ENCODE measurements around the gene LAMA1. TPM values are rescaled to one million over a fixed set of nuclear protein-coding genes. Genes with fewer than 3 reads are reported as not detected.

Gene LAMA1
- total RNA-seq, 1 experiment from 2014 or later = 28.8 TPM

- H3K79me1 ChIP-seq (ENCODE audit: insufficient read depth, low read depth, low read length, poor library complexity, severe bottlenecking) = no peaks in the 10 kb centered on the region
- Mint-ChIP-seq H3K36me3 (ENCODE audit: insufficient read depth in 1 of 3, low read depth in 3 of 3) (no peaks in the 10 kb centered on the region; a peak in 1 of 7 replicates), H3K27me3 (ENCODE audit: low read depth) (peaks cover 14% of the 10 kb centered on the region), H3K4me1 (peaks cover 8 to 10% of the 10 kb centered on the region in 2 experiments), H3K9me3 (no peaks in the 10 kb centered on the region), H3K27ac (no peak overlapping the region), H3K4me3 (no peak overlapping the region)
- DNase-seq = no peak
- no peaks in the 10 kb centered on the region for H3K9me3 ChIP-seq (ENCODE audit: control insufficient read depth, low read depth, low read length)
- no peak overlapping the region for H4K8ac ChIP-seq (replicated peaks; ENCODE audit: insufficient read length, low read depth, low read length)
- H4K5ac ChIP-seq (ENCODE audit: insufficient read length, low read depth, low read length) = no peak overlapping the region
- H4K91ac ChIP-seq (ENCODE audit: insufficient read length, low read depth, low read length) = no peak overlapping the region
- H2BK20ac ChIP-seq (ENCODE audit: low read depth, low read length, poor library complexity, severe bottlenecking) = no peak overlapping the region
- H3K18ac ChIP-seq (ENCODE audit: insufficient read length, low read depth, low read length) = no peak overlapping the region
- H2BK5ac ChIP-seq (ENCODE audit: insufficient read length, low read length) = no peak overlapping the region
- TF ChIP-seq, protein P1, sequence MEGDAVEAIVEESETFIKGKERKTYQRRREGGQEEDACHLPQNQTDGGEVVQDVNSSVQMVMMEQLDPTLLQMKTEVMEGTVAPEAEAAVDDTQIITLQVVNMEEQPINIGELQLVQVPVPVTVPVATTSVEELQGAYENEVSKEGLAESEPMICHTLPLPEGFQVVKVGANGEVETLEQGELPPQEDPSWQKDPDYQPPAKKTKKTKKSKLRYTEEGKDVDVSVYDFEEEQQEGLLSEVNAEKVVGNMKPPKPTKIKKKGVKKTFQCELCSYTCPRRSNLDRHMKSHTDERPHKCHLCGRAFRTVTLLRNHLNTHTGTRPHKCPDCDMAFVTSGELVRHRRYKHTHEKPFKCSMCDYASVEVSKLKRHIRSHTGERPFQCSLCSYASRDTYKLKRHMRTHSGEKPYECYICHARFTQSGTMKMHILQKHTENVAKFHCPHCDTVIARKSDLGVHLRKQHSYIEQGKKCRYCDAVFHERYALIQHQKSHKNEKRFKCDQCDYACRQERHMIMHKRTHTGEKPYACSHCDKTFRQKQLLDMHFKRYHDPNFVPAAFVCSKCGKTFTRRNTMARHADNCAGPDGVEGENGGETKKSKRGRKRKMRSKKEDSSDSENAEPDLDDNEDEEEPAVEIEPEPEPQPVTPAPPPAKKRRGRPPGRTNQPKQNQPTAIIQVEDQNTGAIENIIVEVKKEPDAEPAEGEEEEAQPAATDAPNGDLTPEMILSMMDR (conservative IDR thresholded peaks at IDR 0.05) = no peak
- no peak overlapping the region for H3T11ph ChIP-seq (ENCODE audit: low read length)
- no peaks in the 10 kb centered on the region for H3K79me2 ChIP-seq (ENCODE audit: insufficient read depth, low read length)
- no peak overlapping the region for H3K14ac ChIP-seq (ENCODE audit: insufficient read depth, low read length)
- no peak overlapping the region for H2BK120ac ChIP-seq (ENCODE audit: low read depth, low read length, poor library complexity, severe bottlenecking)
- no peak overlapping the region for H2BK12ac ChIP-seq (ENCODE audit: insufficient read length, low read depth, low read length)
- no peaks in the 10 kb centered on the region for H3K4me1 ChIP-seq (ENCODE audit: insufficient read depth, low read length)
- H3K4me2 ChIP-seq (ENCODE audit: insufficient read depth, insufficient read length, low read length) = no peak overlapping the region
- no peaks in the 10 kb centered on the region for H4K20me1 ChIP-seq (ENCODE audit: control insufficient read depth, insufficient read depth, insufficient read length)
- no peak overlapping the region for H2AK5ac ChIP-seq (ENCODE audit: insufficient read length, low read length)
- H2AFZ ChIP-seq (ENCODE audit: low read length) = no peak overlapping the region
- no peak overlapping the region for H3K9ac ChIP-seq (ENCODE audit: extremely low read depth, insufficient read length, low read length)
- no CpG with 5 or more reads among the region's 4 CpGs for WGBS (ENCODE audit: extremely low coverage, insufficient read length, low lambda C conversion rate)
- H3K27me3 ChIP-seq (ENCODE audit: insufficient read depth, low read length) = no peaks in the 10 kb centered on the region
- H2BK15ac ChIP-seq (ENCODE audit: low read depth, low read length) = no peak overlapping the region
- H3K23me2 ChIP-seq (ENCODE audit: insufficient read length, low read depth, low read length, poor library complexity, severe bottlenecking) = peaks cover 3% of the 10 kb centered on the region
- H3K27ac ChIP-seq (ENCODE audit: insufficient read length, low read depth, low read length) = no peak overlapping the region
- H3K23ac ChIP-seq (ENCODE audit: insufficient read length, low read depth, low read length) = no peak overlapping the region
- H3K4ac ChIP-seq (ENCODE audit: low read depth, low read length) = no peak overlapping the region
- H3K56ac ChIP-seq (ENCODE audit: insufficient read length, low read depth, low read length) = no peak overlapping the region
Measured at GRCh38 chr18:7122376-7122775, 4.8 kb upstream of the LAMA1 start.
